GM21737 (cell line): ENCODE measurements around the gene ZNF430.
"Not testable (repeated sequence)": the region's sequence is repeated elsewhere in the genome, so short reads cannot be mapped to it uniquely, and the experiment has no call there.

Experiments
- ATAC-seq: cut with Tn5 transposase; IDR thresholded peaks from one replicate; pipeline ENCODE4 v1.9.1; 2021; ENCODE audit warnings: mild to moderate bottlenecking, moderate library complexity; ENCODE audit not compliant: unreplicated experiment

The ZNF430 gene

GRCh38 chr19:21020298-21021227 is at the start of gene ZNF430:
Gene ZNF430 (plus strand): TSS chr19:21020657. CDS start chr19:21020801, 144 bp downstream.
- ATAC-seq, result peak; percentile 97

GRCh38 chr19:20992788-20993187 is 27.7 kb upstream of the ZNF430 start:
- not testable (repeated sequence) for ATAC-seq

- ATAC-seq, result peak; percentile 94
Observed at GRCh38 chr19:20999731-21000352, 20.6 kb upstream of the ZNF430 start.

GRCh38 chr19:21021238-21021637 is 781 bp downstream of the ZNF430 start:
- not testable (repeated sequence) for ATAC-seq

GRCh38 chr19:21022996-21023395 is 2.5 kb downstream of the ZNF430 start:
- ATAC-seq, result no peak

GRCh38 chr19:21023901-21024300 is 3.4 kb downstream of the ZNF430 start:
- ATAC-seq, result no peak

GRCh38 chr19:21028969-21029268 is 8.5 kb downstream of the ZNF430 start:
- ATAC-seq, result no peak

GRCh38 chr19:21045028-21045427 is 24.6 kb downstream of the ZNF430 start:
- ATAC-seq, result no peak

GRCh38 chr19:21046489-21046888 is 26.0 kb downstream of the ZNF430 start:
- ATAC-seq, result no peak

GRCh38 chr19:21047716-21048115 is 27.3 kb downstream of the ZNF430 start:
- no peak for ATAC-seq

- no peak for ATAC-seq
Observed at GRCh38 chr19:21052902-21053301, 32.4 kb downstream of the ZNF430 start.

- ATAC-seq, result no peak
Observed at GRCh38 chr19:21065336-21065735, 44.9 kb downstream of the ZNF430 start.

- peak; percentile 95 for ATAC-seq
Observed at GRCh38 chr19:21082011-21082975, 61.8 kb downstream of the ZNF430 start, which contains the start of gene ZNF714. Gene ZNF714 (plus strand): TSS chr19:21082203. CDS start chr19:21098269, 16,066 bp downstream.

- no peak for ATAC-seq
Observed at GRCh38 chr19:21084343-21084742, 63.9 kb downstream of the ZNF430 start.

GRCh38 chr19:21087871-21088270 is 67.4 kb downstream of the ZNF430 start:
- ATAC-seq, result no peak

- ATAC-seq, result no peak
Observed at GRCh38 chr19:21092109-21092508, 71.7 kb downstream of the ZNF430 start.

- no peak for ATAC-seq
Observed at GRCh38 chr19:21094347-21095025, 74.0 kb downstream of the ZNF430 start.

- no peak for ATAC-seq
Observed at GRCh38 chr19:21098291-21098690, 77.8 kb downstream of the ZNF430 start.

GRCh38 chr19:21101521-21102242 is 81.2 kb downstream of the ZNF430 start:
- no peak for ATAC-seq

GRCh38 chr19:21109116-21109515 is 88.7 kb downstream of the ZNF430 start:
- ATAC-seq, result no peak
